GM18498 (cell line): ENCODE data around the gene UXS1.

Experiments used
- ATAC-seq: cut with Tn5 transposase; IDR thresholded peaks from one replicate; pipeline ENCODE4 v1.9.1; 2021; ENCODE audit warnings: mild to moderate bottlenecking, moderate library complexity; ENCODE audit not compliant: unreplicated experiment

The UXS1 gene

GRCh38 chr2:106090916-106091618 lies 103.0 kb downstream of the UXS1 start:
- ATAC-seq, result no peak

GRCh38 chr2:106089611-106090010 lies 104.5 kb downstream of the UXS1 start:
- no peak for ATAC-seq

- peak; percentile 69 for ATAC-seq
These were observed 108.7 kb downstream of the UXS1 start for GRCh38 chr2:106085181-106085940.

GRCh38 chr2:106080959-106081358 lies 113.1 kb downstream of the UXS1 start:
- ATAC-seq, result no peak

- no peak for ATAC-seq
These were observed 116.0 kb downstream of the UXS1 start for GRCh38 chr2:106078096-106078495.

GRCh38 chr2:106076941-106077340 lies 117.2 kb downstream of the UXS1 start:
- ATAC-seq, result no peak

GRCh38 chr2:106075048-106075447 lies 119.1 kb downstream of the UXS1 start:
- no peak for ATAC-seq

- ATAC-seq, result no peak
These were observed 120.3 kb downstream of the UXS1 start for GRCh38 chr2:106073678-106074406.

- no peak for ATAC-seq
These were observed 123.9 kb downstream of the UXS1 start for GRCh38 chr2:106070181-106070580.

GRCh38 chr2:106068451-106068850 lies 125.7 kb downstream of the UXS1 start:
- no peak for ATAC-seq

GRCh38 chr2:106065983-106066820 lies 127.9 kb downstream of the UXS1 start:
- no peak for ATAC-seq

- ATAC-seq, result no peak
These were observed 128.7 kb downstream of the UXS1 start for GRCh38 chr2:106065268-106065982.

- no peak for ATAC-seq
These were observed 130.9 kb downstream of the UXS1 start for GRCh38 chr2:106063181-106063580.

- no peak for ATAC-seq
These were observed 131.5 kb downstream of the UXS1 start for GRCh38 chr2:106062627-106063026.

- no peak for ATAC-seq
These were observed 132.3 kb downstream of the UXS1 start for GRCh38 chr2:106061611-106062349.

GRCh38 chr2:106059416-106060065 lies 134.6 kb downstream of the UXS1 start:
- ATAC-seq, result no peak

GRCh38 chr2:106058469-106059137 lies 135.5 kb downstream of the UXS1 start:
- ATAC-seq, result no peak

- no peak for ATAC-seq
These were observed 136.9 kb downstream of the UXS1 start for GRCh38 chr2:106057206-106057605.
